Measurements from ENCODE around the gene MUSTN1.

Gene MUSTN1

DNA sequence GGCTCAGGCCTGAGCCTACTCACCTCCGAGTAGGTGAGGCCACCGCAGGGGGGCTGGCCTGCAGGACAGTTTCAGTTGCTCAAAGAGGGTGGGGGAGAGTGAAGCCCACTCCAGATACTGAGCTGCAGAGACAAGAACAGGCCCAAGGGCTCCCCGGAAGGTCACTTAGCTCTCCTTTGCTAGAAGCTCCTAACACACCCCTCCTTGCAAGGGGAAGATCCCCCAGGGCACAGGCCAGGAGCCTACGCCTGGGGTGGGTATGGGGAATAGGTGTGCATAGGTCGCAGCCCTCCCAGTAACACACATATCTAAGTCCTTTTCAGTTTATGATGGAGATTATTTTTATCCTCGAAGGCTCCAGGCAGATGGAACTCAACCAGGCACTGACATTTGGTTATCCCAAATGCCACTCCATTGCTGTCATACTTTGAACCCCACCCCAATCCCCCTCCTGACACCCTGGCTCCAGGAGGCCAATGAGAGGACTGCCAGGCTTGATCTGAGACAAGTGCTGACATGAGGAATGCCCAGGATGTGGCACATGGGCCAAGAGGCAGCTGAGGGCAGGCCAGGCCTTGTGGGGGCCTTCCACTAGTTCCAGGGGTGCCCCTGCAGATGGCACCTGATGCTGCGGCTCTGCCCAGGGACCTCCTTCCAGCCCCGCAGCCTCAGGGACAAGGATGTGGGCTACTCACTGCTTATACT, 1.1 kb upstream of the MUSTN1 start:
- DNase-seq (ENCODE audit: insufficient read length, low spot score): no peak
- no peak for FAIRE-seq
- TF ChIP-seq POLR2A (IDR thresholded peaks at IDR 0.05; ENCODE audit: low read depth, low read length): no peak

DNA sequence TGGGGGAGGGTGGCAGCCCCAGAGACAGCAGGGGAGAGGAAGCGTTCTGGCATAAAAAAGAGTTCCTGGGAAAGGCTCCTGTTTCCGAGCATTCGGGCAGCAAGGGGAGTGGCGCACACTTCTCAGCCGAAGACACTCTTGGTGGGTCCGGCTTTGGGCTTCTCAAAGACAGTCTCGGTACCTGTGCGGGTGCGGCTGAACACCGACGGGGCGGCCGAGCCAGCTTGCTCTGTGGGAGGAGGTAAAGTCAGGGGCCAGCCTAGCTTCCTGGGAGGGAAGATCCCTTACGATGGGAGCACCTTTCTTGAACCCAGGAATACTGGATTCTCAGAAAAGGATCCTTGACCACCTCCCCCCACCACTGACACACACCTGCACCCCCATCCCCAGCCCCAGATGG, 1.6 kb downstream of the MUSTN1 start:
- DNase-seq (ENCODE audit: insufficient read length, low spot score): no peak
- no peak for TF ChIP-seq POLR2A (IDR thresholded peaks at IDR 0.05; ENCODE audit: low read depth, low read length)
- FAIRE-seq: no peak

DNA sequence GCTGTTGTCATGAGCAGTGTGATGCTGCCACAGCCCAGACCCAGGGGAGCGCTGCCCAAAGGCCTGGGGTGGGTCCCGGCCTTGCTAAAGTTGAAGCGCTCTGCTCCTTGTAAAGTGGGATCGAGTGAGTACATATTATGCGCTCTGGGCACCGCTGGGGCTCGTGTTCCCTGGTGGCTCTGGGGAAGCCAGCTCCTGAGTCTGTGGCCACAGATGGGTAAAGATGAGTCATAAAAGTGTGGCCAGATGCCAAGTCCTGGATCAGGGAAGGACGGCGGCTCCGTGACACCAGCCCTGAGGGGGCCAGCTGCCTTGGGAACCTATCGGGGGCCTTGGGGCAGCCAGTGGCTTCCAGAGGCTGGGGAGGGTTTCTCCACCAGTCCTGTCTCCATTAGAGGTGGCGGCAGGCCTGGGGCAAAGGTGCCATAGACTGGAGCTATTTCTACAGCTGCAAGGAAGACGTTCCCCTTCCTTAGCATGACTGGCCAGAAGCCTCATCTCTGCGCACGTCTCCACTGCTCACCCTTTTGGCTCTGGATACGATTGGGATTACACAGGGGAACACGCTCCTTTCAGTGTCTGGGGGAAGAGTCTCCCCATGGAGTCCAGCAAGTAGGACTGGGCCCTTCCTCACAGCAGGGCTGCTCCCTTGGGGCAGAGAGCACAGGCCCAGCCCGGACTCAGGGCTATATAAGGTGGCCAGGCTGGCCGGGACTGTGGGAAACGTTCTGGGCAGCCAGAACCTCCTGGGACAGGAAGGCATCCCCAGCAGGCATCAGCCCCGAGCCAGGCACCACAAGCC, 3.1 kb downstream of the MUSTN1 start:
- FAIRE-seq: peak; percentile 61
- DNase-seq (ENCODE audit: insufficient read length, low spot score): peak; percentile 83
- no peak for TF ChIP-seq POLR2A (IDR thresholded peaks at IDR 0.05; ENCODE audit: low read depth, low read length)

DNA sequence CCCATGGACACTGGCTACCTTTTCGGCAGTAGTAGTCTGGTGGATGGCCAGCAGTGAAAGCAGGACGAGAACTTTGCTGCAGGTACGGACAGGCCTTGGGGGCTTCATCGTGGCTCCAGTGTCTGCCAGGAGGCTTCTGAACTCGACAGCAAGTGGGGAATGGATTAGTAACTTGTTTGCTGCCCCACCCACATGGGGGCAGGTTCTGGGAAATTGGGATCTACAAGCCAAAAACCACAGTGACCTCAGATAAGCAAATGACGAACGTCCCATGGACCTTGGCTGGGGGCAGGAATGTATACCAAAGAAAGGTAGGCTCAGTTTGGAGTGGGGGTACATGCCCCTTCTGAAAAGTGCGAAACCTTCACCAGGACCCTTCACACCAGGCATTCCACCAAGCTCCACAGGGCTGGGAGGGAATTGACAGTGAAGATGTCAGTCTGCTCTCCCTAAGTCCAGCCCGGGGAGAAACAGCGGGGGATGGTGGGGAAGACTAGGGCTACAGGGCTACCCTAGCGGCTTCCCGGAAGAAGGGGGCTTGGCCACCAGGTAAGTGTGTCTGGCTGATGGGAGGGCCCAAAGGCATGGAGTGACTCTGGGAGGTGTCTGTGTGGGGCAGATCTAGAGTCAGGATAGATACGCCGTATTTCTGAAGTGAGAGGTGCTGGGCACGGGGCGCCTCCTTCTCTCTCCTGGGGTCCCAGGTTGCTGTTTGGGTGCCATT, 4.1 kb downstream of the MUSTN1 start, which contains the start of gene ITIH4:
Gene ITIH4 (minus strand): TSS at position 138 of the 724 bp plus-strand sequence. CDS start 30 bp downstream, at position 108.
- FAIRE-seq (no peak), DNase-seq (ENCODE audit: insufficient read length, low spot score) (no peak)
- no peak for TF ChIP-seq POLR2A (IDR thresholded peaks at IDR 0.05; ENCODE audit: low read depth, low read length)

DNA sequence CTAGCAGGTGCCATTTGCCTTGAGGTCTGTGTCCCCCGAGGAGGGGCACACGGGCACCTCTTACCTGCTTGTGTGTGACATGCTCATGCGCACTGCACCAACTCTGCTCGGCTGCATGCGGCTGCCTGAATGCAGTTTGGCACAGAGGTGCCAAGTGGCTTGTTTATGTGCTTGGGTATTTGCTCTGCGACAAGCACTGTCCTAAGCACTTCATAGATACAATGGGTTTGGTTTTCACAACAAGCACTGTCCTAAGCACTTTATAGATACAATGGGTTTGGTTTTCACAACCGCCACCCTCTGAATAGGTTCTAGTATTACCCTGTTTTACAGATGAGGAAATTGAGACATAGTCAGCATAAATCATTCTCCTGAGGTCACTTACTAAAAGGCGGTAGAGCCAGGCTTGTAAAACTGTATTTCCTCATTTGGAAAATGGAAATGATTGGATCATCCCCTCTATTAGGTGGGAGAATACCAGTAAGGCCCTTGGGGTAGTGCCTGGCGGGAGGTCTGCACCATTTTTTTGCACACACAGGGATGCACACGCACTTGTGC, 4.8 kb downstream of the MUSTN1 start:
- FAIRE-seq (no peak), DNase-seq (ENCODE audit: insufficient read length, low spot score) (no peak)
- TF ChIP-seq POLR2A (IDR thresholded peaks at IDR 0.05; ENCODE audit: low read depth, low read length): no peak

DNA sequence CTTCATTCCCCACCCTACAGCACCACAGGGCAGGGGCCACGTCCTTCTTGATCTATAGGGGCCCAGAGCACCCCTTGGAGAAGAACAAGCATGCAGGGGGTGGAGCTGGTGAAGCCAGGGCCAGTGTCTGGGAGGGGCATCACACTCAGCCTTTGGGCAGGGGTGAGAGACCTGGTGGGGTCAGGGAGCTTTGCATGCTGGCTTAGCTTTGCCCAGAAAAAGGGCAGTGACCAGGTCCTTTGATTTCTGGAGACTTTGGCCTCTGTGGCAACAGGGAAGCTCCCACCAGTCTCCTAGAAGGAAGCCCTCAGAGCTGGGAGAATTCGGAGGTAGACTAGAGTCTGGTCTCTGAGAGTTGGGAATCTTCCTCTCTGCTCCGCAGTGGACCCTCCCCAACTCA, 5.3 kb downstream of the MUSTN1 start:
- FAIRE-seq: no peak
- TF ChIP-seq POLR2A (IDR thresholded peaks at IDR 0.05; ENCODE audit: low read depth, low read length): no peak
- DNase-seq (ENCODE audit: insufficient read length, low spot score): no peak

DNA sequence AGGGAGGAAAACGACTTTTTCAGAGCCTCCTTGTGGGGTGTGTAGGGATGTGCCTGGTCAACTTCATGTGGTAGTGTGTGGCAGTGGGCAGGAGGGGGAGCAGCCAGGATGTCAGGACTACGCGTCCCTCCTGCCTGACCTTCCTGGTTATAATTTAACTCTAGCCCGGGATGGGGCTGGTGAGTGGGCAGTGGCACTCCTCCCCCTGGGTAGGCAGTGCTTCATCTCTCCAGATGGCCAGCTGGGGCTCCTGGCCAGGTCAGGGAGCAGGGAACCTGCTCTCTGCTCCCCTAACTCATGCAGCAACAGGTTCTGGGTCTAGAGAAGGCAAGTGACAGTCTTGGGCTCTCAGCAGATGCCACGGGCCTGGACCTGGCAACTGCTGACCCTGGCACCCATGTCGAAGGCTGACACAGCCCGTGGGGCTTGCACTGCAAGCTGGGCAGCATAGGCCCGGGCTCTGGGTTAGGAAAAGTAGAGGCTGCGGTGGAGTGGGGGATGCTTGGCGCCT, 6.9 kb downstream of the MUSTN1 start:
- DNase-seq (ENCODE audit: insufficient read length, low spot score): no peak
- no peak for TF ChIP-seq POLR2A (IDR thresholded peaks at IDR 0.05; ENCODE audit: low read depth, low read length)
- FAIRE-seq: no peak

DNA sequence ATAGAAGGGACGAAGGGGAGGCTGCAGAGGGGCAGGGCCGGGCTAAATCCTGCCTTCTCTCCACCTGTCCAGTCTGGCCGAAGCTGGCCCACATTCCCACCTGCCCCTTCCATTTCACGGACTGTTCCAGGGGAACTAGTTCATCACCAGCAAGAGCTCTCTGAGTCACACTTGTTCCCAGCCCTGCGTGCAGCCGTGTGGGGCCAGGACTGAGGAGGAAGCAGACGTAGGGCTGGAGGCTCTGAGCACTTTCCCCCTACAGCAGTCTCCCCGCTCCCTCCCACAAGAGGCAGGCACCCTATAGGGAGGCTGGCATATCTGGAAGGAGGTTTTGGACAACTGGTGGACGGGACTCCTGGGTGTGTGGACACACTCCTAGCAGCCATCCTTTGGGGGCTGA, 7.4 kb downstream of the MUSTN1 start:
- FAIRE-seq (no peak), DNase-seq (ENCODE audit: insufficient read length, low spot score) (peak; percentile 44)
- no peak for TF ChIP-seq POLR2A (IDR thresholded peaks at IDR 0.05; ENCODE audit: low read depth, low read length)

DNA sequence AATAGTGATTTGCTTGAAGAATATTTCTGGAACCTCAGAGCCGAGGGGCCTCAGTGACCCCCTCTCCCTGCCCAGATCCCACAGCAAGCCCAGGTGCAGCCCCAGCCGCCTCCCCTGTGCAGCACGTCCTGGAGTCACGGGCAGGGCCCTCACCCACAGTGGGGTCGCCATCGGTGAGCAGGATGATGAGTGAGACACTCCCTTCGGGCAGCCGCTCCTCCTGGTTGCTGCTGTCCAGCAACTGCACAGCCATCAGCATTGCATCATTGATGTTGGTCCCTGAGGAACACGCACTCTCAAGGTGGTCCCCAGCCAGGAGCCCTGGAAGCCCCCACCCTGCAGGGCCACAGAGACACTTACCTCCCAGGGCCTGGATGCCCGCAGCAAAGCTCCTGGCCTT, 10.8 kb downstream of the MUSTN1 start:
- DNase-seq (ENCODE audit: insufficient read length, low spot score): no peak
- TF ChIP-seq POLR2A (IDR thresholded peaks at IDR 0.05; ENCODE audit: low read depth, low read length): no peak
- FAIRE-seq: no peak

DNA sequence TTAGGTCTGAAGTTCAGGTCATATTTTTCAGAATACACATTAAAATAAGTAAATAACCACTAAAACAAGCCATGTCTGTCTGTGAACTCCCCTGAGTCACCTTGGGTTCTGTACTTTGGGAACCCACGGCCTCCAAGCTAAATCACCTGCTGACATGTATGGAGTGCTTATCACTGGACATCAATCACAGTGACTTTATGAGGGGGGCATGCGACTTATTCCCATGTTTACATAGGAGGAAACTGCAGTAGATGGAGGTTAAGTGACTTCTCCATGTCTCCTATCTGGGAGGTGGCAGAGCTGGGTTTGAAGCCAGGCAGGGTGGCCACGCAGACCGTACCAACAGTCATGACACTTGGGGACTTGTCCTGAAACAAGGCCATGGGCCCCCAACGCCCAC, 12.5 kb downstream of the MUSTN1 start:
- TF ChIP-seq POLR2A (IDR thresholded peaks at IDR 0.05; ENCODE audit: low read depth, low read length): no peak
- no peak for FAIRE-seq
- no peak for DNase-seq (ENCODE audit: insufficient read length, low spot score)

DNA sequence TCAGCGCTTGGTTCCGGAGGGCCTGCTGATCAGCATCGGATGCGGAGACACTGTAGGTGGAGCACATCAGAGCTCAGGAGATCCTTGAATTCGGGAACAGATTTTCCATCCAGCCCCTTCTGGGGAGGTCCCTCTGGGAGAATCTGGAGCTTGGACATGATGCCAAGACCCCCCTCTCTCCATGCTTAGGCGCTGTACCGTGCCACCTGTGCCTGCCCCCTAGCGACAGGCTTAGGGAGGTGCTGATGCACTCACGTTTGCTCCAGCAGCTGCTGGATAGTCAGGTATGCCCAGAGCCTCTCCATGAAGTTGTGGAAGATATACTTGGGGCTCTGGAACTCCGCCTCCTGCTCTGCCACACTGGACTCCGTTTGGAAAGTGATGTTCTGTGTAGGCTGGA, 14.1 kb downstream of the MUSTN1 start:
- no peak for DNase-seq (ENCODE audit: insufficient read length, low spot score)
- no peak for FAIRE-seq
- no peak for TF ChIP-seq POLR2A (IDR thresholded peaks at IDR 0.05; ENCODE audit: low read depth, low read length)

DNA sequence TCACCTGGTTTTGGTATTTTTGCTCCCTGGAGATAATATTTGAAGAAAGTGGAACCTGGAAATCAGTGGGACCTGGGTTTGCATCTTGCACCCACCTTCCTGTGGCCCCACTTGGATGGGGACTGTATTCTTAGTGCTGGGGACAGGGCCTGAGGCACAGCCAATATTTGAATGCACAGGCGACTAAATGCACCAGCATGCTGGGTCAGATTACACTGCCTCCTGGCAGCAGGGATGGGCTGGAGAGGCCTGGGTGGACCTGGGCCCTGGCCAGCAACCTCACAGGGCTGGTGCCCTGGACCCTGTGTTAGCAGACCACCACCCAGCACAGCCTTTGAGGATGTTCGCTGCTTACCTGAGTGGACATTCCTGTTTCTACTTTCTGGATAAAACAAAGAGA, 14.9 kb downstream of the MUSTN1 start:
- no peak for TF ChIP-seq POLR2A (IDR thresholded peaks at IDR 0.05; ENCODE audit: low read depth, low read length)
- FAIRE-seq (no peak), DNase-seq (ENCODE audit: insufficient read length, low spot score) (no peak)

DNA sequence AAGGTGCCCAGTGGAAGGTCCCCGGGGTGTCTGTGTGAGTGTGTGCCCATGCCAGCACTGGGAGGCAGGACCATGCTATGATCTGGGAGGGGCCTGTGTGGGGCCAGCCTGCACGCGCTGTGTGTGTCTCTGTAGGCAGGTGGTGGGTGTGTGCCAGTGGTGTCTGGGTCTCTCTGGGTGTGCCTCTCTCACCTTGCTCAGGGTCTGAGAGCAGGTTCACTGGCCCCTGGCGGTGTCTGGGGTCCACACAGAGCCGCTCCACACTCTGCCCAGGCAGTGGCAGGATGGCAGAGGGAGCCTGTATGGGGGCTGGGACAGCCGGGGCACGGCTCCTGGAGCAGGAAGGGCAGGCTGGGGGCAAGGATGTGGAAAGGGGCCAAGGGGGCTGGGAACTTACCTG, 17.0 kb downstream of the MUSTN1 start:
- no peak for DNase-seq (ENCODE audit: insufficient read length, low spot score)
- TF ChIP-seq POLR2A (IDR thresholded peaks at IDR 0.05; ENCODE audit: low read depth, low read length): no peak
- no peak for FAIRE-seq

DNA sequence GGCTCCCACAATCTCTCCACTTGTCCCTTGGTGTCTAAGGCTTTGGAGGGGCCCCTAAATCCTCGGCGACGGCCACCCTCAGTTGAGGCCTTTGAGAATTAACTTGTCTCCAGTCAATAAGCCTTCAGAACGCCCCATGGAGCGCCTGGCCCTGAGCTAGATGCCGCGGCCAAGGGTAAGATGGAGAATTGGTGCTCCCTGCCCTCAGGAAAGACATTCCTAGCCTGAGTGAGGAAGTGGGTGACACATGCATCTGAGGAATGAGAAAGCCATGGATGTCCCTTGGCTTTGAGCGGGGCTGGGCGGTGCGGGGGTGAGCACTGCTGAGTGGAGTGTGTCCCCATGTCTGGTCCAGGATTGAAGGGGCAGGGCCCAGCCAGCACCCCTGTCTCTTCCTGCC, 17.6 kb downstream of the MUSTN1 start:
- no peak for FAIRE-seq
- no peak for TF ChIP-seq POLR2A (IDR thresholded peaks at IDR 0.05; ENCODE audit: low read depth, low read length)
- no peak for DNase-seq (ENCODE audit: insufficient read length, low spot score)
